IPS-NIHi7 (cell line): ENCODE measurements around the gene OR6M1.

Experiments used
- DNase-seq: peaks from one replicate; pipeline ENCODE4 v3.0.0; 2012; ENCODE audit warnings: mixed read lengths; ENCODE audit errors: extremely low spot score

The OR6M1 gene

GRCh38 chr11:123775715-123776549 is 30.2 kb downstream of the OR6M1 start:
- no peak for DNase-seq

- DNase-seq: peak; percentile 60
Measured at GRCh38 chr11:123775289-123775688, 30.9 kb downstream of the OR6M1 start.

GRCh38 chr11:123773959-123774358 is 32.2 kb downstream of the OR6M1 start:
- no peak for DNase-seq

- DNase-seq: no peak
Measured at GRCh38 chr11:123773026-123773425, 33.1 kb downstream of the OR6M1 start.

- no peak for DNase-seq
Measured at GRCh38 chr11:123771664-123772063, 34.5 kb downstream of the OR6M1 start.

- DNase-seq: no peak
Measured at GRCh38 chr11:123770712-123771111, 35.4 kb downstream of the OR6M1 start.

- no peak for DNase-seq
Measured at GRCh38 chr11:123765601-123766000, 40.5 kb downstream of the OR6M1 start.

- DNase-seq: no peak
Measured at GRCh38 chr11:123762422-123762821, 43.7 kb downstream of the OR6M1 start.

GRCh38 chr11:123760894-123761293 is 45.3 kb downstream of the OR6M1 start:
- no peak for DNase-seq

- no peak for DNase-seq
Measured at GRCh38 chr11:123757976-123758375, 48.2 kb downstream of the OR6M1 start.

- no peak for DNase-seq
Measured at GRCh38 chr11:123755813-123756212, 50.3 kb downstream of the OR6M1 start.
